ENCODE results near the gene PRDM1. TPM values are rescaled to one million over a fixed set of nuclear protein-coding genes. Genes with fewer than 3 reads are reported as not detected.
"Not testable (repeated sequence)": the region's sequence is repeated elsewhere in the genome, so short reads cannot be mapped to it uniquely, and the experiment has no call there.

PRDM1 gene
- total and polyA plus RNA-seq, 10 donors, result 2.2 to 63.7 (median 42.3) TPM

- no peak for DNase-seq
Observed at GRCh38 chr6:106145741-106146227, 59.6 kb downstream of the PRDM1 start.

DNA sequence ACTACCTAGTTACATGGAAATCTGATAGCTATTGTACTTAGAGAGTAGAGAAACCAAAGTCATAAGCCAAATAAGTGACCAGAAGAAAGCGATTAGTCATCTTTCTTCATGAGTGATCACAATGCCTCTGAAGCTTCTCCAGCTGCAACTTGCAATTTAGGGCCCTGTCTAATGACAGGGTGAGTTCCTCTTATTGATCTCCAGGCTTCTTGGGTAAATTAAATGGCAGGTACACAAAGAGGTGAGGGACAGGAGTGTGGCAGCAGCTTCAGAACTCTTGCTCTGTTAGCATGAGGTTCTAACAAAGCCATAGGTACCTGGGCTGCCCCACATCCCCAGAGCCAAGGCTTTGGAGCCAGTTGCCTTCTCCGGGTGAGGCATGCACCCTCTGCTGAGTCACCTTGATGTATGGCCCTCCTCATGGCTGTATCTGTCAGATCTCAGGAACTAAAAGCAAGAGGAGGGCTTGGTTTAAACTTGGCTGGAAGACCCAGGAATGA, 60.8 kb downstream of the PRDM1 start:
- Histone ChIP-seq H3K27ac (no peak overlapping the region), H3K36me3 (no peaks in the 10 kb centered on the region), H3K9me3 (no peaks in the 10 kb centered on the region), H3K4me1 (peaks cover 0 to 33% (median 14%) of the 10 kb centered on the region in 6 donors), H3K27me3 (replicated peaks in 1 of 7) (no peaks in the 10 kb centered on the region), H3K4me3 (no peak overlapping the region)
- no peak for DNase-seq
- TF ChIP-seq, protein P1, sequence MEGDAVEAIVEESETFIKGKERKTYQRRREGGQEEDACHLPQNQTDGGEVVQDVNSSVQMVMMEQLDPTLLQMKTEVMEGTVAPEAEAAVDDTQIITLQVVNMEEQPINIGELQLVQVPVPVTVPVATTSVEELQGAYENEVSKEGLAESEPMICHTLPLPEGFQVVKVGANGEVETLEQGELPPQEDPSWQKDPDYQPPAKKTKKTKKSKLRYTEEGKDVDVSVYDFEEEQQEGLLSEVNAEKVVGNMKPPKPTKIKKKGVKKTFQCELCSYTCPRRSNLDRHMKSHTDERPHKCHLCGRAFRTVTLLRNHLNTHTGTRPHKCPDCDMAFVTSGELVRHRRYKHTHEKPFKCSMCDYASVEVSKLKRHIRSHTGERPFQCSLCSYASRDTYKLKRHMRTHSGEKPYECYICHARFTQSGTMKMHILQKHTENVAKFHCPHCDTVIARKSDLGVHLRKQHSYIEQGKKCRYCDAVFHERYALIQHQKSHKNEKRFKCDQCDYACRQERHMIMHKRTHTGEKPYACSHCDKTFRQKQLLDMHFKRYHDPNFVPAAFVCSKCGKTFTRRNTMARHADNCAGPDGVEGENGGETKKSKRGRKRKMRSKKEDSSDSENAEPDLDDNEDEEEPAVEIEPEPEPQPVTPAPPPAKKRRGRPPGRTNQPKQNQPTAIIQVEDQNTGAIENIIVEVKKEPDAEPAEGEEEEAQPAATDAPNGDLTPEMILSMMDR (IDR thresholded peaks at IDR 0.05 in 8 of 11, conservative IDR thresholded peaks at IDR 0.05 in 3 of 11), result no peak
- no peak for TF ChIP-seq POLR2A (IDR thresholded peaks at IDR 0.05)
- no peak for TF ChIP-seq POLR2AphosphoS5 (IDR thresholded peaks at IDR 0.05)
- WGBS, 5 donors, result 82 to 86% (median 84%) methylated on average over 2 of the region's 2 CpGs
- intact Hi-C loops (cut with DNase I; ENCODE audit: low total_unique reads), result no loop called here

More at GRCh38 chr6:106145741-106146227, 59.6 kb downstream of the PRDM1 start:
- Histone ChIP-seq H3K9me3 (no peaks in the 10 kb centered on the region), H3K36me3 (no peaks in the 10 kb centered on the region), H3K27ac (no peak overlapping the region), H3K4me3 (no peak overlapping the region), H3K27me3 (replicated peaks in 1 of 7) (no peaks in the 10 kb centered on the region), H3K4me1 (peaks cover 0 to 44% (median 24%) of the 10 kb centered on the region in 6 donors)
- TF ChIP-seq POLR2AphosphoS5 (IDR thresholded peaks at IDR 0.05) (no peak), POLR2A (IDR thresholded peaks at IDR 0.05) (no peak)
- TF ChIP-seq, protein P1 (IDR thresholded peaks at IDR 0.05 in 8 of 11, conservative IDR thresholded peaks at IDR 0.05 in 3 of 11), result no peak
- 41 to 66% (median 57%) methylated on average over 7 of the region's 7 CpGs for WGBS, 5 donors
- intact Hi-C loops (cut with DNase I; ENCODE audit: low total_unique reads), result no loop called here

DNA sequence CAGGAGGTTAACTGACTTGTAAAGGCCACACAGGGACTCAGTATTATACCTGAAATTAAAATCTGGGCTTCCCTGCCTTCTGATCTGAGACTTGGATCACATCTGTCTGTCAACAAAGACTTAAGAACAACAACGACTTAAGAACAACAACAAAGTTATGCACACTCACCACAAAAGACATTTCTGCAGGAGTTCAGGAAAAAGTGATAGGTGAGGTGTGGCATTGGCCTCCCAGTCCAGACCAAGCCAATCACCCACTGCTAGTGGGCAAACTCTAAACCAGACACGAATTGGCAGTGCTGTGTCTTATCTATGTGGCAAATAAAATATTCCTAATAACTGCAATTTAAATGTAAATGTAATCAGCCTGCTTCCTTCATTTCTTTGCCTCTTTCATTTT, 61.3 kb downstream of the PRDM1 start:
- no peak overlapping the region for H3K4me3 ChIP-seq
- H3K9me3 ChIP-seq, result no peaks in the 10 kb centered on the region
- no peaks in the 10 kb centered on the region for H3K36me3 ChIP-seq
- DNase-seq, result no peak
- H3K27me3 ChIP-seq (replicated peaks in 1 of 7), result no peaks in the 10 kb centered on the region
- peaks cover 0 to 27% (median 8%) of the 10 kb centered on the region in 6 donors for H3K4me1 ChIP-seq
- 69 to 100% (median 88%) methylated on average over 1 to 2 of the region's 2 CpGs for WGBS, 5 donors
- no peak for TF ChIP-seq POLR2A (IDR thresholded peaks at IDR 0.05)
- TF ChIP-seq, protein P1 (IDR thresholded peaks at IDR 0.05 in 8 of 11, conservative IDR thresholded peaks at IDR 0.05 in 3 of 11), result no peak
- no peak for TF ChIP-seq POLR2AphosphoS5 (IDR thresholded peaks at IDR 0.05)
- no peak overlapping the region for H3K27ac ChIP-seq
- intact Hi-C loops (cut with DNase I; ENCODE audit: low total_unique reads), result no loop called here

DNA sequence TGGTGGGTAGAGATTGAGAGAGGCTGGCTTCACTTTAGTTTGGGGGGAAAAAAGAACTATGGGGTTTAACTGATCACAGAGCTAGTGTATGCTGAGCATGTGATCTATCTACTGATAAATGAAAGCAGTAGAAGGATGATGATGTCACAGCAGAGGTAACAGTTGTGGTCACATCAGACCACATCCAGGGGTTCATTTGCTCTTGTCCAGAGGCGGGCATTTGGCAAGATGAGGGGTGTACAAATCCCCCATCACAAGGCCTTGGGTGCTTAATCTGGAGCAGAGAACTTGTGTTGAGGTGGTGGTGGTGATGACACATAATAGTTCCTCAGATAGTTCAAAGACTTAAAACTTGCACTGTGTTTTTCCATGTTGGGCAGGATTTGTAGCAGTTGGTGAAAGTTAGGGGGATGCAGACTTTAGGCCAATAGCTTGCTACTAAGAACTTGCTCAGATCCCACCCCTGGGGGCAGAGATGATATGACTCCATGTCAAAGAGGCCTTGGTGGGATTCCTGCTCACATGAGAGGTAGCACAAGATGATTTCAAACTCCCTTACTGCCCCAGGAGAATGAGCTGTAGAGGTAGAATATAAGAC, 63.4 kb downstream of the PRDM1 start:
- H3K27me3 ChIP-seq (replicated peaks in 1 of 7), result no peaks in the 10 kb centered on the region
- TF ChIP-seq POLR2AphosphoS5 (IDR thresholded peaks at IDR 0.05) (no peak), POLR2A (IDR thresholded peaks at IDR 0.05) (no peak)
- TF ChIP-seq, protein P1 (IDR thresholded peaks at IDR 0.05 in 8 of 11, conservative IDR thresholded peaks at IDR 0.05 in 3 of 11), result no peak
- no peak overlapping the region for H3K27ac ChIP-seq
- H3K9me3 ChIP-seq, result no peaks in the 10 kb centered on the region
- intact Hi-C loops (cut with DNase I; ENCODE audit: low total_unique reads), result no loop called here
- no peak for DNase-seq
- WGBS, 5 donors, result 71 to 88% (median 74%) methylated on average over 1 of the region's 1 CpG
- H3K36me3 ChIP-seq, result no peaks in the 10 kb centered on the region
- H3K4me1 ChIP-seq, result peaks cover 0 to 14% (median 2%) of the 10 kb centered on the region in 6 donors
- no peak overlapping the region for H3K4me3 ChIP-seq

- H3K27me3 ChIP-seq (replicated peaks in 1 of 7); H3K4me3 ChIP-seq; H3K36me3 ChIP-seq; intact Hi-C loops (cut with DNase I; ENCODE audit: low total_unique reads); H3K4me1 ChIP-seq; H3K9me3 ChIP-seq; H3K27ac ChIP-seq; DNase-seq: not testable (repeated sequence)
- WGBS, 5 donors, result 61 to 79% (median 72%) methylated on average over 3 of the region's 3 CpGs
Observed at GRCh38 chr6:106152476-106152875, 66.3 kb downstream of the PRDM1 start.
